GM21619 (cell line): ENCODE results near the gene DLG2.

Experiments
- ATAC-seq: cut with Tn5 transposase; IDR thresholded peaks from one replicate; pipeline ENCODE4 v1.9.1; 2021; ENCODE audit not compliant: unreplicated experiment

The DLG2 gene

GRCh38 chr11:83921447-83922192 is 1705.5 kb downstream of the DLG2 start:
- ATAC-seq, result no peak

GRCh38 chr11:83918476-83918875 is 1708.7 kb downstream of the DLG2 start:
- no peak for ATAC-seq

- ATAC-seq, result no peak
Observed at GRCh38 chr11:83914995-83915394, 1712.1 kb downstream of the DLG2 start.

DNA sequence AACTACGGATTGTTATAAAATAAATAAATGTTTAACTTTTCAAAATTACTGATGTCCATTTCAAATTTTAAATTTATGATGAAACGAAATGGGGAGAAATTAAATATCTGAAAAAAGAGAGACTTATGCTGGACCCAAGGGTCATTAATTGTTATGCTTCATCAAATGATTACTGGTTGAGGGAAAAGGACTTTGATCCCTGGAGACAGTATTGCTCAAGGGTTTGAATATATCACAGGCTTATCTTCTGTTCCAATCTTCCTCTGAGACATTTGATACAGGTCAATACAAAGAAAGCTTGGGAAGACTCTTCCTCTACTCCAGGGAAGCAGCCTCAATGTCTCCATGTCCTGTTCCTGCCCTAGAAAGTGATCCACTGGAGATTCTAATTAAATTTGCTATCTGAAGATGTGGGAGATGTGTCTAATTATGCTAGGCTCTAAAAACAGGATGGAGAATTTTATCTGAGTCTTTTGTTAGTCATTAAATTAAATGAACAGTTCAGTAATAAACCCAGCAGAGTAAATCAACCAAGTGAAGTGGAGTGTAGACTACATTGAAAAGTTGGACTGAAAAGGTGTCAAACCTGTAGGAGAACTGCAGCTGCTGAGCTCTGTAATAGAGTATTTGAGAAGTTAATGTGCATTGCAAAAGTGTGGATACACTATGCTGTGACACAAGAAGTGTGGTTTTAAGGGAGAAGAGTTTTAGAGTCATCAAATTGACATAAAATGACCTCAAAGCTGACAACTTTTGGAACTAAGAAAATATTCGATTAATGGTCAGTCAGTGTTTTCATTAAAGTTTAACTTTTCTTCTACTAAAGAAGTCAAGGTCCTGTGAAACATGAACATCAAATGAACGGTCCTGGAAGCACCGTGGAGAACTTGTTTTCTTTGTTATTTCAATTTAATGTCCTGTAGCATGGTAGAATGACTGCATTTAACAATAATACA is 1717.3 kb downstream of the DLG2 start:
- ATAC-seq, result no peak

GRCh38 chr11:83908298-83908856 is 1718.8 kb downstream of the DLG2 start:
- no peak for ATAC-seq

GRCh38 chr11:83895516-83895915 is 1731.6 kb downstream of the DLG2 start:
- no peak for ATAC-seq

GRCh38 chr11:83881428-83881827 is 1745.7 kb downstream of the DLG2 start:
- ATAC-seq, result no peak

DNA sequence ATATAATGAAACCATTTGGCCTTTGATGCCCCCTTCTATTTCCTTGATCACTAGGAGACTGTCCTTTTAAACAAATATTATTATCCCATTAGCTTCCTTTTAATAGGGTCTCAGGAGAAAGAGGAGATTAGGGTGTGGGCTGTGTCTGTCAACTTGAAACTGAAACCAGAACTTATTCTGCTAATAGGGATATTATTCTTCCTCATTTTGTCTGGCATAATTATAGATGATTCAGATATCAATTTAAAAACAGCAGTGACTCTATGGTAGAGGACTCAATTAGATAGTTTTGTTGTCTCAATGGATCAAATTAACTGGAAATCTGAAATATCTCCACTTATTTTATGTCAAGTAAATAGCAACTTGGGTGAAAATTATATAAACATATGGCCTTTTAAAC is 1756.1 kb downstream of the DLG2 start:
- no peak for ATAC-seq

GRCh38 chr11:83866655-83867054 is 1760.5 kb downstream of the DLG2 start:
- no peak for ATAC-seq

DNA sequence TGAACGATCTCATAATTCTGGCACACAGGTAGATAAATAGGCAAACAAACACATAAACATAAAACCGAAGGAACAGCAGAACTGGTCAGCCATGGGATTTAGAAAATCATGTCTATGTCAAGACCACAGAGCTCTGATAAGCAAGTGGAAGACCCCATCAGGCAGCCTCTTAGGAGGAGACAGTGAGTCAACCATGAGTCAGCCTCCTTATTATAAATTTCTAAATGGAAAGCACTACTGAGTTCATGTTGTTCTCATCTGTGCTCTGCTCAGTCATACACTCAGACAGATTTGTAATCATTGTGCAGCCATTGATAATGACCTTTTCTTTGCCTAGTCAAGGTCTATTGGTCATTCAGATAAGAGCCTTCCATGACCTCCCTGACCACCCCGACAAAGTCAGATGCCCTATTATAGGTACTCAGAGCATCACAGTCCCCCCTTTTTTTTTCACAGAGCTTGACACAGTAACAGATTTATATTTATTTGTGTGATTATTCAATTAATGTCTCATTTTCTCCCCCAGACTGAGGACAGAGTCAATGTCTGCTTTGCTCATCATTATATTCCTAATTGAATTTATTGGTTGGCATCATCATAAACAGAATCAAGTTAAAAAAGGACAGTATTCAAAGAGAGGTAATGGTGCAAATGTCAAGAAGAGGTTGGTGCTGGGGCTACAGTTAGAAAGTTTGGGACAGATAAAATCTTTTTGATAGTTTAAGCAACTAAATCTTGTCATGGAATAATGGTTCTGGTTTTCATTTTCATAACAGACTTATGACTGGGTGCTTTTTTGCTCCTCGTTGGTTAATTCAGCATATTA is 1761.3 kb downstream of the DLG2 start:
- ATAC-seq, result no peak

DNA sequence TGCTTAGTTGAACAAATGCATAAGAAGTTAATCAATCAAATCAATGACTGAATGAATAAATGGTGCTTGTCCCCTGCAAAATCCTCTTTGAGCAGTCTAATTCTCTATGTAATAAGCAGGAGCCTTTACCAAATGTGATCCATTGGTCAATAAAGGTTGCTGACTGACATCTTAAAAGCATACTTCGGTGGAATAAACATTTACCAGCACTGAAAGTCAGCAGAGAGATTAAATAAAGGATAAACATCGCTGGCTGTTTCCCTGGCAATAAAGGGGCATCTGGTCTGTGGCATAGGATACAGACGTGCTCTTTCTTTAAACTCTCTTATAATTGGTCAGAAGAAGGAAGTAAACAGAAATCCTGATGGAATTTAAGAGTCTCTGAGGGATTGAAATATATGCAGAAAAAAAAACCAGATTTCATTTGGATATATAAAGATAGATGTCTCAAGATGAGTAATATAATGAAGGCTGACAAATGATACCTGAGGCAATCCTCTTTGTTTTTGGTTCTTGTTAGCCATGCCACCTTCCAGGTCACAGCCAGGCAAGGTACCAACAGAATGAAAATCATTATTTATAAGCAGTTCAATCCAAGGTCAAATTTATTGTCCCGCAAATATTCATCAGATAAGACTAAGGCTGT is 1762.6 kb downstream of the DLG2 start:
- no peak for ATAC-seq

- ATAC-seq, result no peak
Observed at GRCh38 chr11:83863272-83863671, 1763.9 kb downstream of the DLG2 start.

GRCh38 chr11:83862691-83863090 is 1764.5 kb downstream of the DLG2 start:
- ATAC-seq, result no peak

DNA sequence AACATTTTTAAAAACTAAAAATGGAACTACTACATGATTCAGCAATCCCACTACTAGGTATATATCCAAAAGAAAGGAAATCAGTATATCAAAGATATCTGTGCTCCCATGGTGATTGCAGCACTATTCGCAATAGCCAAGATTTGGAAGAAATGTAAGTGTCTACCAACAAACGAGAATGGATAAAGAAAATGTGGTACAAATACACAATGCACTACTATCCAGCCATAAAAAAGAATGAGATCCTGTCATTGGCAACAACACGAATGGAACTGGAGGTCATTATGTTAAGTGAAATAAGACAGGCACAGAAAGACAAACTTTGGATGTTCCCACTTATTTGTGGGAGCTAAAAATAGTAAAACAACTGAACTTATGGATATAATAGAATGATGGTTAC is 1765.1 kb downstream of the DLG2 start:
- ATAC-seq, result no peak

DNA sequence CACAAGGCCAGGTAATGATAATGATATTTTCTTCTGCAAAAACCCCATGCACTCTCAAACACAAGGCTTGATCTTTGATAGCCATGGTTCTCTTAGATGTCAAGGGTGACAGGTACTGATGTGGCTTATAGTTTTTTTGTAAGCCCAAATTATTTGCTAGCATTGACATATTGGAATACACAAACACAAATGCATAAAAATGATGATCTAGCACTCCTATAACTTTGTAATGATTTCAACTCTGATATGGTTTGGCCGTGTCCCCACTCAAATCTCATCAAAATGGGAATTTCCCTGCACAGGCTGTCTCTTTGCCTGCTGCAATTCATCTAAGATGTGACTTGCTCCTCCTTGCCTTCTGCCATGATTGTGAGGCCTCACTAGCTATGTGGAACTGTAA is 1768.5 kb downstream of the DLG2 start:
- no peak for ATAC-seq

DNA sequence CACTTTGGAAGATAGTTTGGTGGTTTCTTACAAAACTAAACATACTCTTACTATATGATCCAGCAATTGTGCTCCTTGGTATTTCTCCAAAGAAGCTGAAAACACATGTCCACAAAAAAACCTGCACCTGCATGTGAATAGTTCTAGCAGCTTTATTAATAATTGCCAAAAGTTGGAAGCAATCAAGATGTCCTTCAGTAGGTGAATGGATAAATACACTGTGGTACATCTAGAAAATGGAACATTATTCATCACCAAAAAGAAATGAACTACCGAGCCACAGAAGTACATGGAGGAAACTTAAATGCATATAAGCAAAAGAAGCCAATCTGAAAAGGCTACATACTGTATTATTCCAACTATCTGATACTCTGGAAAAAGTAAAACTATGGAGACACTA is 1771.9 kb downstream of the DLG2 start:
- ATAC-seq, result no peak

- ATAC-seq, result no peak
Observed at GRCh38 chr11:83852775-83853442, 1774.2 kb downstream of the DLG2 start.

DNA sequence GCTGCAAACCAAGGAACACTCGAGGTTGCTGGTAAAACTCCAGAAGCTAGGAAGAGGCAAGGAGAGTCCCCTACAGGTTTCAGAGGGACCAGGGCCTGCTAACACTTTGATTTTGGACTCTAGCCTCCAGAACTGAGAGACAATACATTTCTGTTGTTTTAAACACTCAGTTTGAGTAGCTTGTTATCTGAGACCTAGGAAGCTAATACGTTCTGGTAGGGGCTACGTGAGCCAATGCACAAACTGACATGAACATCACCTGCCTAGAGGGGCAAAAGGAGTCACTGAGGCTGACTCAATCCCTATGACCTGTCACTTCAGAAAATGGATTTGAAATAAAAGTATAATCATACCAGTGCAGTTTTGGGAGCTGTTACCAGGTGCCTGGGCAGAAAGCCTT is 1775.1 kb downstream of the DLG2 start:
- no peak for ATAC-seq

GRCh38 chr11:83847467-83848034 is 1779.6 kb downstream of the DLG2 start:
- ATAC-seq, result no peak

GRCh38 chr11:83845797-83846196 is 1781.3 kb downstream of the DLG2 start:
- no peak for ATAC-seq
